Left colon (tissue), 2 donors: ENCODE measurements around the gene HIF3A. TPM values are rescaled to one million over a fixed set of nuclear protein-coding genes. Genes with fewer than 3 reads are reported as not detected.
"Not testable (repeated sequence)": the region's sequence is repeated elsewhere in the genome, so short reads cannot be mapped to it uniquely, and the experiment has no call there.

ENCODE experiments used
- ATAC-seq: fragments of 200-7000 bp; cut with Tn5 transposase; one replicate; pipeline ENCODE4 v1.9.1; 2020; ENCODE audit warnings: mild to moderate bottlenecking, moderate library complexity
- DNase-seq, 2 donors: peaks; one replicate each; pipeline ENCODE4 v3.0.0-alpha.2; 2020
- intact Hi-C, 2 donors: fragments of 100-400 bp; cut with DNase I in 1 of 2; cut with micrococcal nuclease in 1 of 2; formaldehyde crosslinking; loops; one replicate each; pipeline versions ENCODE4 v1.11.2 to v1.14.0; 2022; cut with DNase I, micrococcal nuclease
- total RNA-seq, 2 donors: library from RNA; stranded (reverse); fragmentation: NEBNext Ultra II Directional; extraction: Animal tissue kit (Norgen Biotek cat#: 25700); gene quantifications; one replicate each; pipeline ENCODE4 v1.2.1, GENCODE V29; 2021
- donor health status: DM: no; HTN: no; CAD: no.
- donor health status: DM: yes; HTN: yes; CAD: no.

Gene HIF3A
- total RNA-seq, 2 donors from 2014 or later, result 12.0 to 14.6 TPM

GRCh38 chr19:46317339-46317738, 20.5 kb downstream of the HIF3A start:
- intact Hi-C loops, result no loop called here

GRCh38 chr19:46319613-46320012, 22.8 kb downstream of the HIF3A start:
- DNase-seq, result no peak
- no peak for ATAC-seq
- intact Hi-C loops, result no loop called here

More at GRCh38 chr19:46317339-46317738, 20.5 kb downstream of the HIF3A start:
- no peak for DNase-seq
- ATAC-seq, result no peak

- intact Hi-C loops, result no loop called here
- ATAC-seq, result no peak
- no peak for DNase-seq
These were observed 23.7 kb downstream of the HIF3A start for GRCh38 chr19:46320559-46320958.

GRCh38 chr19:46321653-46322052, 24.8 kb downstream of the HIF3A start:
- intact Hi-C loops, result no loop called here
- ATAC-seq (no peak), DNase-seq (no peak)

- DNase-seq, result not testable (repeated sequence)
These were observed 26.4 kb downstream of the HIF3A start for GRCh38 chr19:46323227-46323626.

GRCh38 chr19:46324277-46324676, 27.4 kb downstream of the HIF3A start:
- intact Hi-C loops, result no loop called here
- DNase-seq (no peak), ATAC-seq (no peak)

More at GRCh38 chr19:46323227-46323626, 26.4 kb downstream of the HIF3A start:
- ATAC-seq, result peak; percentile 70
- intact Hi-C loops, result not testable (repeated sequence)

- no peak for ATAC-seq
- intact Hi-C loops, result no loop called here
These were observed 29.8 kb downstream of the HIF3A start for GRCh38 chr19:46326608-46327007.

GRCh38 chr19:46328079-46328478, 31.2 kb downstream of the HIF3A start:
- no peak for ATAC-seq
- DNase-seq, result no peak
- intact Hi-C loops, result no loop called here

More at GRCh38 chr19:46326608-46327007, 29.8 kb downstream of the HIF3A start:
- no peak for DNase-seq

GRCh38 chr19:46330319-46330918, 33.6 kb downstream of the HIF3A start:
- no peak for DNase-seq
- ATAC-seq, result no peak
- intact Hi-C loops, result no loop called here

GRCh38 chr19:46337487-46337886, 40.6 kb downstream of the HIF3A start:
- no peak for ATAC-seq
- intact Hi-C loops, result no loop called here
- DNase-seq, result no peak

GRCh38 chr19:46339446-46339845, 42.6 kb downstream of the HIF3A start:
- no peak for DNase-seq
- intact Hi-C loops, result no loop called here
- ATAC-seq, result no peak

- no peak for ATAC-seq
- intact Hi-C loops, result no loop called here
- no peak for DNase-seq
These were observed 43.3 kb downstream of the HIF3A start for GRCh38 chr19:46340051-46340659.

GRCh38 chr19:46341937-46342336, 45.1 kb downstream of the HIF3A start:
- DNase-seq (no peak), ATAC-seq (no peak)
- intact Hi-C loops, result no loop called here

GRCh38 chr19:46344363-46344762, 47.5 kb downstream of the HIF3A start:
- intact Hi-C loops, result no loop called here
- no peak for DNase-seq
- ATAC-seq, result no peak

- ATAC-seq, result no peak
- intact Hi-C loops, result no loop called here
These were observed 48.3 kb downstream of the HIF3A start for GRCh38 chr19:46345157-46345556.

GRCh38 chr19:46346821-46347571, 50.2 kb downstream of the HIF3A start, which contains the start of gene PPP5C:
TSS of gene PPP5C (plus strand) at chr19:46347087. CDS start at chr19:46347097, 10 bp downstream.
- intact Hi-C loops, result no loop called here
- peak; percentile 85 for ATAC-seq

More at GRCh38 chr19:46345157-46345556, 48.3 kb downstream of the HIF3A start:
- no peak for DNase-seq

GRCh38 chr19:46347572-46347883, 50.7 kb downstream of the HIF3A start:
- DNase-seq (no peak), ATAC-seq (no peak)
- intact Hi-C loops, result no loop called here

More at GRCh38 chr19:46346821-46347571, 50.2 kb downstream of the HIF3A start, which contains the start of gene PPP5C:
- peak; percentile 92 to 94 for DNase-seq

- intact Hi-C loops, result no loop called here
- ATAC-seq, result no peak
- no peak for DNase-seq
These were observed 51.1 kb downstream of the HIF3A start for GRCh38 chr19:46347985-46348384.

GRCh38 chr19:46349311-46349993, 52.6 kb downstream of the HIF3A start:
- ATAC-seq, result no peak
- intact Hi-C loops, result no loop called here

More at GRCh38 chr19:46349311-46349993, 52.6 kb downstream of the HIF3A start:
- no peak for DNase-seq
